HUES48 (cell line): ENCODE data around the gene CRYL1.

Source experiments
- H3K27ac ChIP-seq: one replicate; pipeline ENCODE4 v1.7.0; 2013; ENCODE audit warnings: low read depth, low read length, inconsistent platforms
- H3K27me3 ChIP-seq: 2 replicates; pipeline ENCODE4 v1.6.1; 2013; ENCODE audit warnings: mild to moderate bottlenecking, low read length; ENCODE audit not compliant: control insufficient read depth, insufficient read depth
- H3K36me3 ChIP-seq: 2 replicates; pipeline ENCODE4 v1.6.1; 2013; ENCODE audit warnings: low read length; ENCODE audit not compliant: control insufficient read depth, insufficient read depth
- H3K4me1 ChIP-seq: 2 replicates; pipeline ENCODE4 v1.6.1; 2013; ENCODE audit warnings: mild to moderate bottlenecking, low read length; ENCODE audit not compliant: control insufficient read depth, insufficient read depth
- H3K4me3 ChIP-seq: 2 replicates; pipeline ENCODE4 v1.5.1; 2013; ENCODE audit warnings: mild to moderate bottlenecking, low read depth, low read length
- H3K9ac ChIP-seq: 2 replicates; pipeline ENCODE4 v1.6.1; 2013; ENCODE audit warnings: mild to moderate bottlenecking, low read depth, low read length, moderate library complexity
- H3K9me3 ChIP-seq: 2 replicates; pipeline ENCODE4 v1.6.1; 2013; ENCODE audit warnings: low read length; ENCODE audit not compliant: control insufficient read depth, insufficient read depth

CRYL1 gene

DNA sequence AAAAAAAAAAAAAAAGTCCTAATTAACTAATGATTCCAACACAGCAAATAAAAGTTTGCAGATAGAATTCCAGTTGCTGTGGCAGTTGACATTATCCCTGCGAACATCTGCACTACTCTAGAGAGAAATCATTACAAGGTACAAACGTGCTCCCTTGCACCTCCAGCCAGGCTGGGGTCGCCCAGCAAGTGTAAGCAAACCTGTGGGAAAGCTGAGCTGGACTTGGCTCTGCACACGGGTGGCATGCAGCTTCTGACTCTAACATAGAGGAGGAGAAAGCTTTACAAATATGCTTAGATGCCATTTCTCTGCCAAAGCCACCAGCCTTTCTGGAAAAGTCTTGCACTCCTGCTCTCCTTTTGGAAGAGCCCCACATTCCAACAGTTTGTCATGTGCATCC, 103.3 kb downstream of the CRYL1 start:
- H3K27ac ChIP-seq: no peak overlapping the region
- no peaks in the 10 kb centered on the region for H3K36me3 ChIP-seq
- no peaks in the 10 kb centered on the region for H3K27me3 ChIP-seq
- H3K4me3 ChIP-seq: no peak overlapping the region
- no peak overlapping the region for H3K9ac ChIP-seq
- H3K9me3 ChIP-seq: no peaks in the 10 kb centered on the region
- 0 out of 2 replicates have a peak, but pooled peaks cover 6% of the 10 kb centered on the region for H3K4me1 ChIP-seq

- H3K27me3 ChIP-seq: 0 out of 2 replicates have a peak, but pooled peaks cover 3% of the 10 kb centered on the region
- H3K4me1 ChIP-seq: 0 out of 2 replicates have a peak, but pooled peaks cover 6% of the 10 kb centered on the region
- H3K36me3 ChIP-seq: no peaks in the 10 kb centered on the region
- no peaks in the 10 kb centered on the region for H3K9me3 ChIP-seq
- H3K9ac ChIP-seq: no peak overlapping the region
- no peak overlapping the region for H3K27ac ChIP-seq
- H3K4me3 ChIP-seq: no peak overlapping the region
Measured at GRCh38 chr13:20420938-20421337, 104.7 kb downstream of the CRYL1 start.

- Histone ChIP-seq H3K4me1 (peaks cover 6% of the 10 kb centered on the region; the same call in 1 of the 2 replicates), H3K27me3 (peaks cover 8% of the 10 kb centered on the region; the same call in 1 of the 2 replicates), H3K27ac (no peak overlapping the region), H3K36me3 (no peaks in the 10 kb centered on the region), H3K9ac (no peak overlapping the region), H3K9me3 (no peaks in the 10 kb centered on the region), H3K4me3 (no peak overlapping the region)
Measured at GRCh38 chr13:20418953-20419352, 106.7 kb downstream of the CRYL1 start.

- peaks cover 8% of the 10 kb centered on the region; the same call in 1 of the 2 replicates for H3K27me3 ChIP-seq
- H3K9me3 ChIP-seq: no peaks in the 10 kb centered on the region
- peaks cover 27% of the 10 kb centered on the region for H3K4me1 ChIP-seq
- no peak overlapping the region for H3K27ac ChIP-seq
- H3K4me3 ChIP-seq: no peak overlapping the region
- no peaks in the 10 kb centered on the region for H3K36me3 ChIP-seq
- no peak overlapping the region for H3K9ac ChIP-seq
Measured at GRCh38 chr13:20416223-20416745, 109.4 kb downstream of the CRYL1 start.

GRCh38 chr13:20415694-20416107, 110.0 kb downstream of the CRYL1 start:
- Histone ChIP-seq H3K27ac (no peak overlapping the region), H3K27me3 (peaks cover 8% of the 10 kb centered on the region; the same call in 1 of the 2 replicates), H3K9me3 (no peaks in the 10 kb centered on the region), H3K36me3 (no peaks in the 10 kb centered on the region), H3K4me3 (no peak overlapping the region), H3K4me1 (peaks cover 27% of the 10 kb centered on the region), H3K9ac (no peak overlapping the region)

DNA sequence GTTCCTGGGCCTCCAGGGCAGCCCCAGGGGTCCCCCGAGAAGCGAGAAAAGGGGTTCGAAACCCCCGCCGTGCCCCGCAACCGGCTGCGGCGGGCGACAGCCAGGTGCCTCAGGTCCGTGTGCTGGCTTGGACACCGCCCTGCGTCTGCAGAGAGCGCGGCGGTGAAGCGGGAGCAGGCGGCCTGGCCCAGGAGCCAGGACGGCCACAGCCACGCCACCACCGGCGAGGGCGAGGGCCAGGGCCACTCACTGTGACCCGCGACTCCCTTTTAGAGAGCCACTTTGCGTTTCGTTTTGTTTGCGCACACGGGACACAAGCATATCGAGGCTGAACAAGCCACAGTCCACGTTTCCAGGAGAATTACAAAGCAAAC, 110.4 kb downstream of the CRYL1 start:
- Histone ChIP-seq H3K4me3 (no peak overlapping the region), H3K27ac (no peak overlapping the region)

GRCh38 chr13:20414546-20415305, 110.9 kb downstream of the CRYL1 start:
- Histone ChIP-seq H3K27me3 (peaks cover 8% of the 10 kb centered on the region; the same call in 1 of the 2 replicates), H3K9me3 (no peaks in the 10 kb centered on the region), H3K9ac (no peak overlapping the region), H3K4me3 (no peak overlapping the region), H3K36me3 (no peaks in the 10 kb centered on the region), H3K27ac (no peak overlapping the region), H3K4me1 (peaks cover 27% of the 10 kb centered on the region)

More for the DNA sequence above, 110.4 kb downstream of the CRYL1 start:
- no peak overlapping the region for H3K9ac ChIP-seq
- H3K36me3 ChIP-seq: no peaks in the 10 kb centered on the region
- H3K9me3 ChIP-seq: no peaks in the 10 kb centered on the region
- peaks cover 27% of the 10 kb centered on the region for H3K4me1 ChIP-seq
- H3K27me3 ChIP-seq: peaks cover 8% of the 10 kb centered on the region; the same call in 1 of the 2 replicates

DNA sequence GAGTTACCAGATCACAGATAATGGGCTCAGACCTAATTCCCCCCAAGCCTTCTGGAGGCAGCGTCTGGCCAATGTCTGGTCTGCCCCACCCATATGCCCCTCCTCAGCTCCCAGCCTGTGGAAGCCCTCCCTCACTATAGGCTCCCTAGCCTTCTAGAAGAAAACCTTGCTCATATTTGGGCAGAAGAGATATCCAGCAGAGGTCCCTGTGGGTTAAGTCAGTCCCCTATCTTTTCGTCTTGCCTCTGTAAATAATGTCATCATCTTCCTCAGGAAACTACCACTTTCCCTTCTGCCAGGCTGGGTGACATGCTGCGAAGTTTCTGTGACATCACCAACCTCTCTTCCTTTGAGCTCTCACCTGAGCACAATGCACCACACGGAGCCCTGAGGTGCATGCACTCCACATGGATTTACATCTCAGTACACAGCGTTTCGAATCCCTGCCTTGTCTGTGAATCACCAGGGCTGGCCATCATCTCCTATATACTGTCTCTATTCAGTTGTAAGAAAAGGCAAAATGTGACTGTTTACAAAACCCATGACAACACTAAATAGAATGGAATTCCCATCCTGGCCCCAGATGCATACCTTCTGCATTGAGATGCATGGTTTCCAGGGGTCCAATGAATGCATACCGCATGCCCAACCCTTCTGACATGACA, 112.8 kb downstream of the CRYL1 start:
- Histone ChIP-seq H3K9me3 (no peaks in the 10 kb centered on the region), H3K36me3 (no peaks in the 10 kb centered on the region), H3K4me3 (no peak overlapping the region), H3K9ac (no peak overlapping the region; the same call in 1 of the 2 replicates), H3K4me1 (peaks cover 30% of the 10 kb centered on the region), H3K27ac (peak overlapping the region; percentile 87), H3K27me3 (peaks cover 8% of the 10 kb centered on the region; the same call in 1 of the 2 replicates)

DNA sequence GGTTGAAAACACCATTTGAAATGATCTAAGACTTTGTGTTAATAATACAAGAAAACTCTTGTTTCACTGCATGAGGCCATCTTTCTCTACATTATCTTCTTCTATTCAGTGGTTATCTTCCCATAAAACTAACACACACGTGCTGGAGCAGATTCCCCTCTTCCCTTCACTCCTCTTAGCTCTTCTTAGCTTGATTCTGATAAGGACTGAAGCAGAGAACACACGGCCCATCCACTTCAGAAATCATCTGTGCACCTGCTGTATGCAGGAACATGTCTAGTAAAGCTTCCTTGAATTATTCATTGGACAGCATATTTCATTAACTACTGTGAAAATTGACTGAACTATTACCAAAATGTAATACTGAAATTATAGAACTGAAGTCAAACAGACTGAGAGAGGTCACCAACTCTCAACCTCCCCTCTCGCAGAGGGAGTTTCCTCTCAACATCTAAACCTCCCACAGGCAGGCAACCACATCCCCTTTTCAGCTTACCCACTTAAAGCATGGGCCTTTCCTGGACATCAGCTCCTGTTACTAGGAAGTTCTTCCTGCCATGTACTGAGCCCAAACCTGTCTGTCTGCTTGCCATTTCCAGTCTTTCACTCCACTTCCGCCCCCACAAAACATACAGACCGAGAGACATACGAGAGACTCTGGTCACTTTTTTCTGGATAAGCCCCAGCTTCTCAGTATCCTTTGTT, 113.9 kb downstream of the CRYL1 start:
- peak overlapping the region; percentile 2 for H3K27ac ChIP-seq
- H3K4me1 ChIP-seq: peaks cover 33% of the 10 kb centered on the region
- no peaks in the 10 kb centered on the region for H3K36me3 ChIP-seq
- H3K9ac ChIP-seq: no peak overlapping the region
- H3K9me3 ChIP-seq: no peaks in the 10 kb centered on the region
- no peak overlapping the region for H3K4me3 ChIP-seq
- peaks cover 8% of the 10 kb centered on the region; the same call in 1 of the 2 replicates for H3K27me3 ChIP-seq

DNA sequence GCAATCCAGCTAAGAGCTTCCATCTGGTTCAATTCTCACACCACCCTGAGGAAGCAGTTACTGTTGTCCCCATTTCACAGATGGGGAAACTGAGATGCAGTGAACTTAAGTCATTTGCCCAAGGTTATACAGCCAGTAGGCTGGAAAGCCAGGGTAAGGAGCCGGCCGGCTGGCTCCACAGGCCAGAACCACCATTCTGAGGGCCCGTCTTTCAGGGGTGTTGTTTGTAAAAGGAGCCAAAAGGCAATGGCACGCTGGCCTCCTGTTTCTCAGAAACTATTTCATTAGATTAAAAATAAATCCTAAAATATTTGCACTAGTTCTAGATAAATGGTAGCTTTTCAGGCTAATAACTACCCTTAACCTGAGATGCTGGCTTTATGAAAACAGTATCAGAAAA, 114.9 kb downstream of the CRYL1 start:
- H3K36me3 ChIP-seq: no peaks in the 10 kb centered on the region

More for the DNA sequence above, 114.9 kb downstream of the CRYL1 start:
- Histone ChIP-seq H3K9ac (no peak overlapping the region), H3K27ac (no peak overlapping the region), H3K27me3 (peaks cover 6% of the 10 kb centered on the region; the same call in 1 of the 2 replicates), H3K4me1 (peaks cover 42% of the 10 kb centered on the region), H3K4me3 (no peak overlapping the region), H3K9me3 (no peaks in the 10 kb centered on the region)
